ENCODE results near the gene NHERF1.
A peak's percentile ranks its signal among the peaks of the same experiment; 100 is the strongest.

The NHERF1 gene

DNA sequence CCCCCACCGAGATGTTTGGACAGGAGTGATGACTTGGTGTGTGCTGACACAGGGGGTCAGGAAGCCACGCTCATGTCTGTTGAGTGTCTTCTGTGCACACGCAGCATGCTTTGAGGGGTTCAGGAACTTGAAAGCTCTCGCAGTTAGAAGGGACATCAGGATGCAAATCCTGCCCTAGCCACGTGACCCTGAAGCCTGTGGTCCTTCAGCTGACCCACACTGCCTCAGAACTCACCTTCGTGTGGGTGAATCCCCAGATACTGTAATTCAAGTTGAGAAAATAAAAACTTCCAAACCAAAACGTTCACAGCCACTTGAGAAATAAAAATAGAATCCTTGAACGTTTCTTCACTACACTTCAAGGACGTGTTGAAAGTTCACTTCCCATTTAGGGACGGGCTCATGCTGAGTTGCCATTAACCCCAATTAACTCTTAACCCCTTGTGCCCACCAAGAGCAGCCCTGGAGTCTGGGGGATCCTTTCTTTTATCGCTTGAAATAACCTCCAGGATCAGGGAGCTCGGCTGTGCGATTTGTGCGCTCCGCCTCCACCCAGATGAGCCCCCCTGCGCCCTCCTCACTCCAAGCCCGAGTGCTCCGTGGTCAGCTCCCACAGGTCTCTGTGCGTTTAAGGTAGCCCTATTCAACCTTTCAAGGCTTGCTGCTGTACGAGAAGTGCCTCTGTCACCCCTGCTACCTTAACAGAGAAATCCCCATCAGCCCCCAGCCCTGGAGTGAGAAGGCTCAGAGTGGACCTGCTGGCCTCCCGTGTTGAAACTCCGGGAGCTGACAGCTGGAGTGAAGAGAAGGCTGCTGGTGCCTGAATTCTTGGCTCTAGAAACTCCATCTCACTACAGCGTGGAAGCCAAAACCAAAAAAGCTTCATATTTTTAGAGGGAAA is 63.9 kb downstream of the NHERF1 start:
- ATAC-seq = no peak
- TF ChIP-seq ARNTL (CRISPR knock-in tag; IDR thresholded peaks at IDR 0.05; ENCODE audit: borderline replicate concordance, low read depth) (no peak), ZFP30 (CRISPR knock-in tag; IDR thresholded peaks at IDR 0.05) (no peak), ZNF565 (CRISPR knock-in tag; conservative IDR thresholded peaks at IDR 0.05; ENCODE audit: low read depth) (no peak), OSR1 (CRISPR knock-in tag; IDR thresholded peaks at IDR 0.05) (no peak), TOX (CRISPR knock-in tag; IDR thresholded peaks at IDR 0.05; ENCODE audit: borderline replicate concordance) (no peak), GLIS3 (CRISPR knock-in tag; IDR thresholded peaks at IDR 0.05) (no peak), CSDC2 (CRISPR knock-in tag; IDR thresholded peaks at IDR 0.05) (no peak), BACH2 (CRISPR knock-in tag; IDR thresholded peaks at IDR 0.05; ENCODE audit: borderline replicate concordance) (no peak), PPARA (CRISPR knock-in tag; IDR thresholded peaks at IDR 0.05; ENCODE audit: borderline replicate concordance) (no peak), ZNF8 (CRISPR knock-in tag; IDR thresholded peaks at IDR 0.05) (no peak)
- TF ChIP-seq, protein P1, sequence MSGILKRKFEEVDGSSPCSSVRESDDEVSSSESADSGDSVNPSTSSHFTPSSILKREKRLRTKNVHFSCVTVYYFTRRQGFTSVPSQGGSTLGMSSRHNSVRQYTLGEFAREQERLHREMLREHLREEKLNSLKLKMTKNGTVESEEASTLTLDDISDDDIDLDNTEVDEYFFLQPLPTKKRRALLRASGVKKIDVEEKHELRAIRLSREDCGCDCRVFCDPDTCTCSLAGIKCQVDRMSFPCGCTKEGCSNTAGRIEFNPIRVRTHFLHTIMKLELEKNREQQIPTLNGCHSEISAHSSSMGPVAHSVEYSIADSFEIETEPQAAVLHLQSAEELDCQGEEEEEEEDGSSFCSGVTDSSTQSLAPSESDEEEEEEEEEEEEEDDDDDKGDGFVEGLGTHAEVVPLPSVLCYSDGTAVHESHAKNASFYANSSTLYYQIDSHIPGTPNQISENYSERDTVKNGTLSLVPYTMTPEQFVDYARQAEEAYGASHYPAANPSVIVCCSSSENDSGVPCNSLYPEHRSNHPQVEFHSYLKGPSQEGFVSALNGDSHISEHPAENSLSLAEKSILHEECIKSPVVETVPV (CRISPR knock-in tag; IDR thresholded peaks at IDR 0.05) = no peak
- TF ChIP-seq, protein P2, sequence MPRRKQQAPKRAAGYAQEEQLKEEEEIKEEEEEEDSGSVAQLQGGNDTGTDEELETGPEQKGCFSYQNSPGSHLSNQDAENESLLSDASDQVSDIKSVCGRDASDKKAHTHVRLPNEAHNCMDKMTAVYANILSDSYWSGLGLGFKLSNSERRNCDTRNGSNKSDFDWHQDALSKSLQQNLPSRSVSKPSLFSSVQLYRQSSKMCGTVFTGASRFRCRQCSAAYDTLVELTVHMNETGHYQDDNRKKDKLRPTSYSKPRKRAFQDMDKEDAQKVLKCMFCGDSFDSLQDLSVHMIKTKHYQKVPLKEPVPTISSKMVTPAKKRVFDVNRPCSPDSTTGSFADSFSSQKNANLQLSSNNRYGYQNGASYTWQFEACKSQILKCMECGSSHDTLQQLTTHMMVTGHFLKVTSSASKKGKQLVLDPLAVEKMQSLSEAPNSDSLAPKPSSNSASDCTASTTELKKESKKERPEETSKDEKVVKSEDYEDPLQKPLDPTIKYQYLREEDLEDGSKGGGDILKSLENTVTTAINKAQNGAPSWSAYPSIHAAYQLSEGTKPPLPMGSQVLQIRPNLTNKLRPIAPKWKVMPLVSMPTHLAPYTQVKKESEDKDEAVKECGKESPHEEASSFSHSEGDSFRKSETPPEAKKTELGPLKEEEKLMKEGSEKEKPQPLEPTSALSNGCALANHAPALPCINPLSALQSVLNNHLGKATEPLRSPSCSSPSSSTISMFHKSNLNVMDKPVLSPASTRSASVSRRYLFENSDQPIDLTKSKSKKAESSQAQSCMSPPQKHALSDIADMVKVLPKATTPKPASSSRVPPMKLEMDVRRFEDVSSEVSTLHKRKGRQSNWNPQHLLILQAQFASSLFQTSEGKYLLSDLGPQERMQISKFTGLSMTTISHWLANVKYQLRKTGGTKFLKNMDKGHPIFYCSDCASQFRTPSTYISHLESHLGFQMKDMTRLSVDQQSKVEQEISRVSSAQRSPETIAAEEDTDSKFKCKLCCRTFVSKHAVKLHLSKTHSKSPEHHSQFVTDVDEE (CRISPR knock-in tag; IDR thresholded peaks at IDR 0.05) = no peak

DNA sequence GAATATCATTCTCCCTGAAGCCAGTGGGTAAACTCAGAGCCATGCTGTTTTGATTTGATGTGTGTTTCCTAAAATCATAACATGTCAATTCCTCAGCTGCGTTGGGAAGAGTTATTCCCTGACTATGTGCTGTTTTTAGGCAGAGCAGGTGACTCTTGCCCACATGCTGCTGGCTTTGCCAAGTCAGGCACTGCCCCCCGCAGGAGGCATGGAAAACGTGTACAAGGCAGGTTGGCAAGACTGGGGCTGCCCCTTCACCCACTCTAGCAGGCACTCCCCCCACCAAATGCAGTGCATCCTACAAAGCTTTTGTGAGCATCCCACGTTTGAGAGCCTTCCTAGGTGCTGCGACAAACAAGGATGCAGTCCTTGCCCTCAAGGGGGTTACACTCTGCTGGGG is 66.0 kb downstream of the NHERF1 start:
- no peak for TF ChIP-seq GLIS3 (CRISPR knock-in tag; IDR thresholded peaks at IDR 0.05)
- TF ChIP-seq ZC3H10 (CRISPR knock-in tag; IDR thresholded peaks at IDR 0.05) = no peak
- TF ChIP-seq BACH2 (CRISPR knock-in tag; IDR thresholded peaks at IDR 0.05; ENCODE audit: borderline replicate concordance) = no peak
- TF ChIP-seq, protein P3, sequence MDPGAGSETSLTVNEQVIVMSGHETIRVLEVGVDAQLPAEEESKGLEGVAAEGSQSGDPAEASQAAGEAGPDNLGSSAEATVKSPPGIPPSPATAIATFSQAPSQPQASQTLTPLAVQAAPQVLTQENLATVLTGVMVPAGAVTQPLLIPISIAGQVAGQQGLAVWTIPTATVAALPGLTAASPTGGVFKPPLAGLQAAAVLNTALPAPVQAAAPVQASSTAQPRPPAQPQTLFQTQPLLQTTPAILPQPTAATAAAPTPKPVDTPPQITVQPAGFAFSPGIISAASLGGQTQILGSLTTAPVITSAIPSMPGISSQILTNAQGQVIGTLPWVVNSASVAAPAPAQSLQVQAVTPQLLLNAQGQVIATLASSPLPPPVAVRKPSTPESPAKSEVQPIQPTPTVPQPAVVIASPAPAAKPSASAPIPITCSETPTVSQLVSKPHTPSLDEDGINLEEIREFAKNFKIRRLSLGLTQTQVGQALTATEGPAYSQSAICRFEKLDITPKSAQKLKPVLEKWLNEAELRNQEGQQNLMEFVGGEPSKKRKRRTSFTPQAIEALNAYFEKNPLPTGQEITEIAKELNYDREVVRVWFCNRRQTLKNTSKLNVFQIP (CRISPR knock-in tag; IDR thresholded peaks at IDR 0.05; ENCODE audit: borderline replicate concordance, low read depth) = no peak
- TF ChIP-seq ZFP3 (CRISPR knock-in tag; IDR thresholded peaks at IDR 0.05) = no peak
- ATAC-seq = peak; percentile 17; the same call in 1 of the 3 replicates

DNA sequence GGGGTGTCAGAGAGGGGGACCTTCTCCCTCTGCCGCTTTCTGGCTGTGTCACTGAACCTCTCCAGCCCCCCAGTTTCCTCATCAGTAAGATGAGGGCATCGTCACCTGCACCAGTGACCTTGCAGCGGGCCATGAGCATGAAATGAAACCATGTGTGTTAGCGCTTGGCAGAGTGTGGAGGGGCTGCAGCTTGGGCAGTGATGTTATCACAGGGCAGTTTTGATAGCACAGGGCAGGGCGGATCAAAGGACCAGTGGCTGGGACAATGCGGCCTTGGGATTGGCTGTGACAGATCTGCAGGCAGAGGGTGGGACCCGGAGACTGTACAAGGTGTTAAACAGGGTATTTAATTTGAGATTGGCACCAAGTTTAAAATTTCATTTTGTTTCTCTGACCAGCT is 66.6 kb downstream of the NHERF1 start:
- no peak for ATAC-seq
- TF ChIP-seq TOX (CRISPR knock-in tag; IDR thresholded peaks at IDR 0.05; ENCODE audit: borderline replicate concordance) (no peak), PPARA (CRISPR knock-in tag; IDR thresholded peaks at IDR 0.05; ENCODE audit: borderline replicate concordance) (no peak), ZFP3 (CRISPR knock-in tag; IDR thresholded peaks at IDR 0.05) (no peak), GLIS3 (CRISPR knock-in tag; IDR thresholded peaks at IDR 0.05) (no peak), SNAI2 (CRISPR knock-in tag; IDR thresholded peaks at IDR 0.05) (no peak), RARB (CRISPR knock-in tag; IDR thresholded peaks at IDR 0.05) (no peak), BACH2 (CRISPR knock-in tag; IDR thresholded peaks at IDR 0.05; ENCODE audit: borderline replicate concordance) (no peak), TCF4 (CRISPR knock-in tag; IDR thresholded peaks at IDR 0.05; ENCODE audit: borderline replicate concordance) (no peak), ISL1 (CRISPR knock-in tag; IDR thresholded peaks at IDR 0.05) (no peak), ZNF8 (CRISPR knock-in tag; IDR thresholded peaks at IDR 0.05) (no peak), ZC3H10 (CRISPR knock-in tag; IDR thresholded peaks at IDR 0.05) (no peak)
- TF ChIP-seq, protein P4, sequence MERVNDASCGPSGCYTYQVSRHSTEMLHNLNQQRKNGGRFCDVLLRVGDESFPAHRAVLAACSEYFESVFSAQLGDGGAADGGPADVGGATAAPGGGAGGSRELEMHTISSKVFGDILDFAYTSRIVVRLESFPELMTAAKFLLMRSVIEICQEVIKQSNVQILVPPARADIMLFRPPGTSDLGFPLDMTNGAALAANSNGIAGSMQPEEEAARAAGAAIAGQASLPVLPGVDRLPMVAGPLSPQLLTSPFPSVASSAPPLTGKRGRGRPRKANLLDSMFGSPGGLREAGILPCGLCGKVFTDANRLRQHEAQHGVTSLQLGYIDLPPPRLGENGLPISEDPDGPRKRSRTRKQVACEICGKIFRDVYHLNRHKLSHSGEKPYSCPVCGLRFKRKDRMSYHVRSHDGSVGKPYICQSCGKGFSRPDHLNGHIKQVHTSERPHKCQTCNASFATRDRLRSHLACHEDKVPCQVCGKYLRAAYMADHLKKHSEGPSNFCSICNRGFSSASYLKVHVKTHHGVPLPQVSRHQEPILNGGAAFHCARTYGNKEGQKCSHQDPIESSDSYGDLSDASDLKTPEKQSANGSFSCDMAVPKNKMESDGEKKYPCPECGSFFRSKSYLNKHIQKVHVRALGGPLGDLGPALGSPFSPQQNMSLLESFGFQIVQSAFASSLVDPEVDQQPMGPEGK (CRISPR knock-in tag; IDR thresholded peaks at IDR 0.05; ENCODE audit: borderline replicate concordance) = no peak
- TF ChIP-seq, protein P2 (CRISPR knock-in tag; IDR thresholded peaks at IDR 0.05) = no peak

Data from SK-N-SH treated with all-trans-retinoic acid at 6 μM for 48 hours (cell line).